GM12878 (cell line): ENCODE measurements around the gene REM2. TPM values are rescaled to one million over a fixed set of nuclear protein-coding genes. Genes with fewer than 3 reads are reported as not detected.

ENCODE experiments used
- ATAC-seq: fragments of 200-7000 bp; cut with Tn5 transposase; 3 replicates; pipeline ENCODE4 v1.9.1; 2020; ENCODE audit warnings: mild to moderate bottlenecking, moderate library complexity
- BruUV-seq: library from RNA; stranded (reverse); fragments of 400-500 nt; replicated peaks from 2 replicates; lab custom pipeline; 2021; lab: Mats Ljungman, UMichigan
- CTCF ChIA-PET: fragments of 300-600 bp; sonication (Branson Sonifier 250); formaldehyde crosslinking; extraction: SDS; loops from one replicate; lab custom pipeline; 2021; ENCODE audit warnings: inconsistent platforms; lab: Yijun Ruan, JAX
- POLR2A ChIA-PET: fragments of 350-600 bp; formaldehyde crosslinking; extraction: SDS; loops from one replicate; lab custom pipeline; 2021; ENCODE audit warnings: inconsistent platforms; lab: Charles Lee
- RAD21 ChIA-PET: fragments of 300-600 bp; sonication (Branson Sonifier 250); formaldehyde crosslinking; loops from one replicate; lab custom pipeline; 2023; ENCODE audit warnings: antibody characterized with exemption; ENCODE audit not compliant: unreplicated experiment; lab: Charles Lee
- SMC1A ChIA-PET: fragments of 300-600 bp; sonication (Branson Sonifier 250); formaldehyde crosslinking; loops from one replicate; lab custom pipeline; 2023; ENCODE audit not compliant: unreplicated experiment, uncharacterized antibody; lab: Charles Lee
- DNase-seq: peaks from one replicate; pipeline ENCODE4 v3.0.0-alpha.2; 2011; ENCODE audit warnings: low read depth, low spot score
- FAIRE-seq: peaks from 3 replicates; lab custom pipeline; 2011; peaks lifted over from hg19 to GRCh38; lab: Jason Lieb, UNC
- H2AFZ ChIP-seq: 2 replicates; pipeline ENCODE4 v1.6.0; 2011; ENCODE audit warnings: low read depth, low read length, control low read depth; ENCODE audit not compliant: control insufficient read depth
- H3K27ac ChIP-seq: 2 replicates; pipeline ENCODE4 v1.5.1; 2011; ENCODE audit warnings: control low read depth; ENCODE audit not compliant: control insufficient read depth, insufficient read depth
- H3K27me3 ChIP-seq, 2 experiments: replicated peaks in 1 of 2; 2 replicates each; pipeline versions ENCODE4 v1.6.0 to v1.6.1; 2011; ENCODE audit warnings: low read length in 1 of 2; ENCODE audit not compliant: control insufficient read depth in 2 of 2, insufficient read depth in 2 of 2
- H3K36me3 ChIP-seq, 2 experiments: 2 replicates each; pipeline ENCODE4 v1.5.1; 2011; ENCODE audit warnings: low read length in 1 of 2; ENCODE audit not compliant: control insufficient read depth in 2 of 2, insufficient read depth in 2 of 2
- H3K4me1 ChIP-seq: 2 replicates; pipeline ENCODE4 v1.6.1; 2011; ENCODE audit warnings: mild to moderate bottlenecking, low read length, moderate library complexity, mixed read lengths; ENCODE audit not compliant: control insufficient read depth, insufficient read depth
- H3K4me2 ChIP-seq: 2 replicates; pipeline ENCODE4 v1.6.0; 2011; ENCODE audit warnings: control low read depth; ENCODE audit not compliant: control insufficient read depth, insufficient read depth
- H3K4me3 ChIP-seq: fragments of 200-600 bp; sonication (generic); 2 replicates; pipeline ENCODE4 v1.5.1; 2016
- H3K79me2 ChIP-seq: 2 replicates; pipeline ENCODE4 v1.6.0; 2011; ENCODE audit warnings: low read length; ENCODE audit not compliant: control insufficient read depth, insufficient read depth
- H3K9ac ChIP-seq: 2 replicates; pipeline ENCODE4 v1.8.0; 2011; ENCODE audit warnings: low read length, control low read depth, mixed read lengths; ENCODE audit not compliant: control insufficient read depth, insufficient read depth
- H3K9me3 ChIP-seq: replicated peaks from 3 replicates; pipeline ENCODE4 v1.5.1; 2011; ENCODE audit warnings: mild to moderate bottlenecking, low read length; ENCODE audit not compliant: control insufficient read depth, insufficient read depth
- H4K20me1 ChIP-seq: 2 replicates; pipeline ENCODE4 v1.6.0; 2011; ENCODE audit not compliant: control insufficient read depth, insufficient read depth
- ASH2L ChIP-seq: fragments of 300-600, 200-600 bp; sonication (generic); IDR thresholded peaks from 2 replicates; pipeline ENCODE4 v1.6.1; 2017; ENCODE audit warnings: low read depth, mild to moderate bottlenecking, borderline replicate concordance
- BRCA1 ChIP-seq: IDR thresholded peaks from 2 replicates; pipeline ENCODE4 v1.6.1; 2011; ENCODE audit warnings: low read depth, low read length, improper control_type of control experiment
- E4F1 ChIP-seq: fragments of 450-650 bp; IDR thresholded peaks from 2 replicates; pipeline ENCODE4 v1.6.1; 2018; ENCODE audit warnings: borderline replicate concordance, mild to moderate bottlenecking; ENCODE audit not compliant: partially characterized antibody
- ELK1 ChIP-seq: IDR thresholded peaks from 2 replicates; pipeline ENCODE4 v1.6.1; 2012; ENCODE audit warnings: low read depth, low read length, improper control_type of control experiment
- POLR2AphosphoS5 ChIP-seq: IDR thresholded peaks from 2 replicates; pipeline ENCODE4 v1.6.1; 2011; ENCODE audit warnings: mild to moderate bottlenecking, low read length, inconsistent platforms
- SREBF1 ChIP-seq: IDR thresholded peaks from 2 replicates; pipeline ENCODE4 v1.6.1; 2012; ENCODE audit warnings: mild to moderate bottlenecking, low read length
- STAT1 ChIP-seq: fragments of 450-650 bp; conservative IDR thresholded peaks from 2 replicates; pipeline ENCODE4 v1.6.1; 2014; ENCODE audit warnings: antibody characterized with exemption, mild to moderate bottlenecking
- TCF3 ChIP-seq: IDR thresholded peaks from 2 replicates; pipeline ENCODE4 v1.6.1; 2012; ENCODE audit warnings: low read depth, mild to moderate bottlenecking, low read length, borderline replicate concordance; ENCODE audit not compliant: insufficient read depth
- WGBS: methylation state at CpG from one replicate; pipeline ENCODE4 v1.1.6; 2016; ENCODE audit warnings: low lambda C conversion rate; ENCODE audit not compliant: insufficient replicate concordance, insufficient coverage; ENCODE audit errors: missing lambda C conversion rate; 5-methylcytosine and 5-hydroxymethylcytosine counted together
- in situ Hi-C: fragments of 300-500 bp; cut with MboI; formaldehyde crosslinking; loops from 9 replicates; pipeline ENCODE4 v1.14.3; 2018; ENCODE audit warnings: mixed read lengths
- intact Hi-C: fragments of 100-400 bp; cut with micrococcal nuclease; formaldehyde crosslinking; loops from one replicate; pipeline ENCODE4 v1.14.2; 2022; ENCODE audit not compliant: unreplicated experiment
- polyA plus RNA-seq, 11 experiments: library from polyadenylated mRNA; depleted of rRNA in 4 of 11; unstranded in 6 of 11; stranded (reverse) in 5 of 11; fragments of >200 nt; fragmentation: Nextera tagmentation in 4 of 11; fragmentation: Illumina TruSeq in 1 of 11; extraction: Ambion mirVana in 4 of 11; extraction: Trizol in 1 of 11; gene quantifications; 1 replicate in 1 of 11; 2 replicates in 10 of 11; pipeline versions ENCODE4 v1.2.1 to v1.2.3, GENCODE V29; 2011 to 2016; ENCODE audit warnings: inconsistent platforms in 2 of 11, missing spikeins in 2 of 11, low read depth in 1 of 11
- total RNA-seq, 4 experiments: library from RNA; depleted of rRNA in 3 of 4; stranded (reverse); fragments of >200 nt in 3 of 4; fragmentation: Illumina TruSeq in 1 of 4; extraction: Trizol in 1 of 4; gene quantifications; 2 replicates each; pipeline versions ENCODE4 v1.2.1 to v1.2.3, GENCODE V29; 2013 to 2021

The REM2 gene
- total and polyA plus RNA-seq, 10 of the 15 experiments (the other 5 are each of a cell fraction or from before 2014, with no cell fraction given): 0.27 to 1.5 (median 0.83) TPM

GRCh38 chr14:22875003-22875747, 7.8 kb upstream of the REM2 start:
- Histone ChIP-seq H3K79me2 (peaks cover 18% of the 10 kb centered on the region), H4K20me1 (no peaks in the 10 kb centered on the region), H3K9ac (no peak overlapping the region), H3K4me2 (no peak overlapping the region), H3K9me3 (no peaks in the 10 kb centered on the region), H3K4me1 (peaks cover 7% of the 10 kb centered on the region), H2AFZ (no peak overlapping the region)
- in situ Hi-C loops: no loop called here
- no peak for FAIRE-seq
- ChIA-PET CTCF (interaction anchor here (4.6 to 6.9 kb wide), 4 partner anchors 11 to 26 kb away, joined by 54 to 174 read pairs (median 74); partner anchors contain the start of gene REM2), SMC1A (interaction anchor here (3.2 kb wide), 1 partner anchor 55 kb away, joined by 9 read pairs; the partner anchor contains the start of gene PRMT5), POLR2A (interaction anchor here (1.1 kb wide), 1 partner anchor 15 kb away, joined by 3 read pairs; no protein-coding TSS in a partner anchor), RAD21 (interaction anchor here (6.4 kb wide), 1 partner anchor 10 kb away, joined by 43 read pairs; no protein-coding TSS in a partner anchor)
- WGBS: 99% methylated on average over 15 of the region's 15 CpGs
- no TSS peak for BruUV-seq
- TF ChIP-seq POLR2AphosphoS5 (0 out of 2 replicates have a peak, but pooled peaks have one; percentile 10), SREBF1 (no peak)
- TF ChIP-seq, all 136 proteins: peak for 1
- Histone ChIP-seq H3K36me3 (peaks cover 22 to 30% of the 10 kb centered on the region in 2 experiments), H3K27me3 (no peaks in the 10 kb centered on the region), H3K4me3 (no peak overlapping the region), H3K27ac (no peak overlapping the region)
- ATAC-seq (no peak), DNase-seq (no peak)
- intact Hi-C loops: no loop called here

- H3K36me3 ChIP-seq: peaks cover 22 to 30% of the 10 kb centered on the region in 2 experiments
- DNase-seq (no peak), FAIRE-seq (no peak), ATAC-seq (no peak)
- H3K4me3 ChIP-seq: no peak overlapping the region
- SMC1A ChIA-PET: no interaction called here
- POLR2A ChIA-PET: interaction anchor here (1.1 kb wide), 1 partner anchor 15 kb away, joined by 3 read pairs; no protein-coding TSS in a partner anchor
- H3K4me1 ChIP-seq: peaks cover 2% of the 10 kb centered on the region; the same call in 1 of the 2 replicates
- CTCF ChIA-PET: interaction anchor here (0.9 to 6.9 kb wide), 3 partner anchors 10 to 25 kb away, joined by 4 to 174 read pairs (median 91); partner anchors contain the start of gene REM2
- H3K9ac ChIP-seq: no peak overlapping the region
- no TSS peak for BruUV-seq
- RAD21 ChIA-PET: interaction anchor here (0.5 kb wide), 1 partner anchor 27 kb away, joined by 3 read pairs; no protein-coding TSS in a partner anchor
- intact Hi-C loops: no loop called here
- WGBS: 97% methylated on average over 20 of the region's 20 CpGs
- H3K79me2 ChIP-seq: peaks cover 18% of the 10 kb centered on the region
- no peaks in the 10 kb centered on the region for H3K9me3 ChIP-seq
- no peak overlapping the region for H2AFZ ChIP-seq
- no peaks in the 10 kb centered on the region for H4K20me1 ChIP-seq
- H3K27me3 ChIP-seq: no peaks in the 10 kb centered on the region
- no peak overlapping the region for H3K4me2 ChIP-seq
- no peak overlapping the region for H3K27ac ChIP-seq
- in situ Hi-C loops: no loop called here
- no peak for TF ChIP-seq ELK1
- no peak for TF ChIP-seq STAT1
- TF ChIP-seq TCF3: 0 out of 2 replicates have a peak, but pooled peaks have one; percentile 70
- TF ChIP-seq E4F1: no peak
- TF ChIP-seq ASH2L: no peak
- no peak for TF ChIP-seq BRCA1
Observed at GRCh38 chr14:22875748-22876319, 7.2 kb upstream of the REM2 start.
